OCI-LY1 (cell line): Measurements from ENCODE around the gene PPP2R2C.

Experiments
- CTCF ChIP-seq: fragments of 200-600 bp; sonication (generic), shearing (Covaris generic); IDR thresholded peaks from 2 replicates; pipeline ENCODE4 v1.5.1; 2017; ENCODE audit warnings: mild to moderate bottlenecking, antibody characterized with exemption, low read length, moderate library complexity, mixed read lengths
- EZH2 ChIP-seq: fragments of 200-600 bp; sonication (generic), shearing (Covaris generic); IDR thresholded peaks from 2 replicates; pipeline ENCODE4 v1.8.0; 2017; ENCODE audit warnings: borderline replicate concordance, mixed run types, mild to moderate bottlenecking, antibody characterized with exemption, low read length, moderate library complexity, mixed read lengths

GRCh38 chr4:6451309-6451708 is 21.1 kb downstream of the PPP2R2C start:
- TF ChIP-seq CTCF = no peak
- TF ChIP-seq EZH2 = no peak
